Left ventricle myocardium inferior (tissue), 1 donor: Measurements from ENCODE around the gene GRM7. TPM values are rescaled to one million over a fixed set of nuclear protein-coding genes. Genes with fewer than 3 reads are reported as not detected.
A peak's percentile ranks its signal among the peaks of the same experiment; 100 is the strongest.

Experiments
- DNase-seq: peaks from one replicate; pipeline ENCODE4 v3.0.0-alpha.2; 2020
- H3K27ac ChIP-seq: fragments of 200-600 bp; replicated peaks from 2 replicates; pipeline ENCODE4 v1.8.0; 2021
- H3K27me3 ChIP-seq: fragments of 200-600 bp; 2 replicates; pipeline ENCODE4 v1.8.0; 2021; ENCODE audit warnings: low read depth
- H3K36me3 ChIP-seq: fragments of 200-600 bp; 2 replicates; pipeline ENCODE4 v1.8.0; 2021
- H3K4me1 ChIP-seq: fragments of 200-600 bp; 2 replicates; pipeline ENCODE4 v1.8.0; 2021
- H3K4me3 ChIP-seq: fragments of 200-600 bp; 2 replicates; pipeline ENCODE4 v1.8.0; 2021; ENCODE audit warnings: mild to moderate bottlenecking, moderate library complexity
- H3K9me3 ChIP-seq: fragments of 200-600 bp; replicated peaks from 2 replicates; pipeline ENCODE4 v1.8.0; 2021
- intact Hi-C: fragments of 100-400 bp; cut with micrococcal nuclease; formaldehyde crosslinking; loops from one replicate; pipeline ENCODE4 v1.11.0; 2022
- total RNA-seq: library from RNA; stranded (reverse); fragmentation: NEBNext Ultra II Directional; extraction: Animal tissue kit (Norgen Biotek cat#: 25700); gene quantifications from one replicate; pipeline ENCODE4 v1.2.1, GENCODE V29; 2021
- TF ChIP-seq, protein P1 (sequence below): fragments of 200-600 bp; IDR thresholded peaks from 2 replicates; pipeline ENCODE4 v1.8.0; 2021; ENCODE audit warnings: antibody characterized with exemption, mild to moderate bottlenecking, borderline replicate concordance
- donor health status: DM: no; HTN: yes; CAD: no; lungs with severe emphysema.

The GRM7 gene
- total RNA-seq, 1 donor from 2014 or later, result not detected

DNA sequence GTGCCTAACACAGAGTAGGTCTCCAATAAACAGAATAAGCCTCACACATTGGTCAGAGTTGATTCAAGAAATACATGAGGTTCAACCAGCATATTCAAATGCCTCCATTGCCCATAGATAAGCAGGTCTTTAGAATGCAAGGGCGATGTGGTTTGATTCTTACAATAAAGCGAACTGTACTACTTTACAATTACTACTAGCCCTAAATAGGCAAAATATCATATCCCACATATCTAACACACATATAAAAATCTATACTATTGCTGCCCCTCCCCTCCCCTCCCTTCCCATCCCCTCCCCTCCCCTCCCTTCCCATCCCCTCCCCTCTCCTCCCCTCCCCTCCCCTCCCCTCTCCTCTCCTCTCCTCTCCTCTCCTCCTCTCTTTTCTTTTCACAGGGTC, 6.7 kb upstream of the GRM7 start:
- intact Hi-C loops, result no loop called here
- Histone ChIP-seq H3K9me3 (no peaks in the 10 kb centered on the region), H3K27ac (no peak overlapping the region), H3K4me1 (no peaks in the 10 kb centered on the region), H3K4me3 (no peak overlapping the region), H3K27me3 (peaks cover 34% of the 10 kb centered on the region), H3K36me3 (no peaks in the 10 kb centered on the region)
- DNase-seq, result no peak
- TF ChIP-seq, protein P1, sequence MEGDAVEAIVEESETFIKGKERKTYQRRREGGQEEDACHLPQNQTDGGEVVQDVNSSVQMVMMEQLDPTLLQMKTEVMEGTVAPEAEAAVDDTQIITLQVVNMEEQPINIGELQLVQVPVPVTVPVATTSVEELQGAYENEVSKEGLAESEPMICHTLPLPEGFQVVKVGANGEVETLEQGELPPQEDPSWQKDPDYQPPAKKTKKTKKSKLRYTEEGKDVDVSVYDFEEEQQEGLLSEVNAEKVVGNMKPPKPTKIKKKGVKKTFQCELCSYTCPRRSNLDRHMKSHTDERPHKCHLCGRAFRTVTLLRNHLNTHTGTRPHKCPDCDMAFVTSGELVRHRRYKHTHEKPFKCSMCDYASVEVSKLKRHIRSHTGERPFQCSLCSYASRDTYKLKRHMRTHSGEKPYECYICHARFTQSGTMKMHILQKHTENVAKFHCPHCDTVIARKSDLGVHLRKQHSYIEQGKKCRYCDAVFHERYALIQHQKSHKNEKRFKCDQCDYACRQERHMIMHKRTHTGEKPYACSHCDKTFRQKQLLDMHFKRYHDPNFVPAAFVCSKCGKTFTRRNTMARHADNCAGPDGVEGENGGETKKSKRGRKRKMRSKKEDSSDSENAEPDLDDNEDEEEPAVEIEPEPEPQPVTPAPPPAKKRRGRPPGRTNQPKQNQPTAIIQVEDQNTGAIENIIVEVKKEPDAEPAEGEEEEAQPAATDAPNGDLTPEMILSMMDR, result no peak

DNA sequence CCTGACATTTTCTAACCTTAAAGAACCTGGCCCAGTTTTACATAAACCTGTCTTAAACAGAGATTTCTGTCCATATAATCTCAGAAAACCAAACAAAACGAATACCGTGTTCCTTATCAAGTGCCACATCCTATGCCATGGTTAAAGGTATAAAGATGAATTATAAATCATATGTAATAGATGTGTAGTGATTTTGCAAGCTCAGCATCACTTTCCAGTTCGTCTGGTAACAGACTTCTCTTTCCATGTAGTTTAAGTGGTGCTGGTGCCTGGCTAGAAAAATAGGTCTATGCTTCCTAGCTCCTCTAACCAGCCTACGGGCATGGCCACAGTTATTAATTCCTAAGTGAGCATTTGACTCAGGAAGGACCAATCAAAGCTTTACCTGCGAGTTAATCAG, 3.4 kb upstream of the GRM7 start:
- no peak overlapping the region for H3K4me3 ChIP-seq
- no peak overlapping the region for H3K27ac ChIP-seq
- peaks cover 15% of the 10 kb centered on the region for H3K4me1 ChIP-seq
- no peaks in the 10 kb centered on the region for H3K9me3 ChIP-seq
- peaks cover 67% of the 10 kb centered on the region for H3K27me3 ChIP-seq
- intact Hi-C loops, result no loop called here
- no peaks in the 10 kb centered on the region for H3K36me3 ChIP-seq
- TF ChIP-seq, protein P1, result no peak
- no peak for DNase-seq

DNA sequence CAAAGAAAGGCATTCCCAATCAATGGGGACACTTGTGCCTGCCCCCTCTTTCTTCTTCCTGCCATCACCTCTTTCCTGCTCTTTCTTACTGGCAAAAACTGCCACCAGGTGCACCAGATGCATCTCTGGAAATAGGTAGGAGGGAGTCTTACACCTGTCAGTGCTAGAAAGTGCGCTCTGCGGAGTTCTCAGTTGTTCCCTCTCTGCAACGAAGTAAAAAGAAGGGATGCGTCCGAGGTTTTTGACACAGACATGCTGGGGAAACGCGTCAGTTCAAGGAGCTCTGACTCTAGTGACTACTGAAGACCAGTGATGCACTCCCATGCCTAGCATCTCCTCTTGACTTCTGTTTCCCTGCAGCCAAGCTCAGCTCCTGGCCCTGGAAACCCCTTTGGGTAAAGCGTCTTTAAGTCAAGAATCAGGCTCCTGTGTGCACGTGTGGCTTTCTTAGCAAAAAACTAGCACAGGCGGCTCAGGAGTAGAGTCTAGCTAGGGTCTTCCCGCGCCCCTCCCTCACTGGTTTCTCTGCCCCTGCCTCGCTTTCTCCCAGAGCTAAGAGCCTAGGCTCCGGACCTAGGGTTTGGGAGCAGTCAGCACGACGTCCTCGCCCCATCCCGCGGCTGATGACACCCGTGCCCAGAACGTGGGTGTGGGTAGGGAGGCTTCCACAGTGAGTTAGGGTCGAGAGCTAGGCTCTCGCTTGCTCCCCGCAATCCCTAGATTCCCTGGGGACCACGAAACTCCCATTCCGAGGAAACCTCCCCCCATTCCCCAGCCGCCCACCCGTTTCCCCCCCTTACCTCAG, 564 bp upstream of the GRM7 start:
- DNase-seq, result no peak
- intact Hi-C loops, result no loop called here
- H3K27ac ChIP-seq, result no peak overlapping the region
- TF ChIP-seq, protein P1, result no peak
- peaks cover 88% of the 10 kb centered on the region for H3K27me3 ChIP-seq
- peaks cover 15% of the 10 kb centered on the region for H3K4me1 ChIP-seq
- no peaks in the 10 kb centered on the region for H3K36me3 ChIP-seq
- no peaks in the 10 kb centered on the region for H3K9me3 ChIP-seq
- peak overlapping the region; percentile 49 for H3K4me3 ChIP-seq

DNA sequence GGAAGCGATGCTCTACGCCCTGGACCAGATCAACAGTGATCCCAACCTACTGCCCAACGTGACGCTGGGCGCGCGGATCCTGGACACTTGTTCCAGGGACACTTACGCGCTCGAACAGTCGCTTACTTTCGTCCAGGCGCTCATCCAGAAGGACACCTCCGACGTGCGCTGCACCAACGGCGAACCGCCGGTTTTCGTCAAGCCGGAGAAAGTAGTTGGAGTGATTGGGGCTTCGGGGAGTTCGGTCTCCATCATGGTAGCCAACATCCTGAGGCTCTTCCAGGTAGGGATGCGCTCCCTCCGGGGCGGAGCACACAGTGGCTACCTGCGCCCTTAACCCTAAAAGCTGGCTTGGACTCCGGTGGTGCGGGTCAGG, 698 bp downstream of the GRM7 start:
- peak overlapping the region; percentile 49 for H3K4me3 ChIP-seq
- peaks cover 15% of the 10 kb centered on the region for H3K4me1 ChIP-seq
- intact Hi-C loops, result no loop called here
- H3K27ac ChIP-seq, result no peak overlapping the region
- no peak for DNase-seq
- H3K27me3 ChIP-seq, result peaks cover 90% of the 10 kb centered on the region
- no peaks in the 10 kb centered on the region for H3K9me3 ChIP-seq
- no peaks in the 10 kb centered on the region for H3K36me3 ChIP-seq
- TF ChIP-seq, protein P1, result no peak

DNA sequence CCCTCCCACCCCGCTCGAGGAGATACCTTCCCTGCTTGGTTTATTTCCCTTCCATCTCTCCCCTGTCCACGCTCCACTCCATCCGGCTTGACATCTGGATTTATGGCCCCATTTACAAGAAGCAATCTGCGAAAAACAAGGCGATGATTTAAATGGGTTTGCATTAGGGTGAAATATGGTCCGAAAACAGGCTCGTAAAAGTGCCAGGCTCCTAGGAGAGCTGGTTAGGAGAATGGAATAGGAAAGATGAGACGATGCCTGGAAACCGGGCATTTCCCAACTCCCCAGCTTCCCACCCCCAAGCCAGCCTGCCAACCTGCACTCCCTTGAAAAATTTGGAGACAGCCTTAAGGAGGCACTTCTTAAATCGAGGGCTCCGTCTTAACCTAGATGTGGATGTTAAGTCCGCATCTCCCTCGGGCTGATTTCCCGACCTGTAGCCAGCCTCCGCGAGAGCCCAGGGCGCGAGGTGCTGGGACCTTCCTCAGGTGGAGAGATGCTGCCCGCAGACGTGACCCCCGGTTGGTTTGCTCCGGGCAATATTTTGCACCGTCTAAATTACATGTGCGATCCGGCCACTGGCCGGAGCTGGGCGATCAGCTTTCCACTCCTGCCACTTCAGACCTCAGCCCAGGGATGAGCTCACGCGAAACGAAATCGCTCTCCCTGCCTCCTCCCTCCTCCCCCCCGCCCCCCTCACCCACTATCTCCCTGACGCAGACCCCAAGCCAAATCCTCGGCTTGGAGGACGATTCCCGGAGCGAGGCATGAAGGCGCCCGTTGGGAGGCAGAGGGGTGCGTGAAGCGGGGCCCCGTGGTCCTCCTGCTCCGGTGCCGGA, 1.3 kb downstream of the GRM7 start:
- no peak overlapping the region for H3K4me3 ChIP-seq
- intact Hi-C loops, result no loop called here
- TF ChIP-seq, protein P1, result no peak
- no peak overlapping the region for H3K27ac ChIP-seq
- no peaks in the 10 kb centered on the region for H3K9me3 ChIP-seq
- H3K4me1 ChIP-seq, result peaks cover 15% of the 10 kb centered on the region
- H3K27me3 ChIP-seq, result peaks cover 93% of the 10 kb centered on the region
- DNase-seq, result no peak
- no peaks in the 10 kb centered on the region for H3K36me3 ChIP-seq
